ENCODE results near the gene SLC43A2. TPM values are rescaled to one million over a fixed set of nuclear protein-coding genes. Genes with fewer than 3 reads are reported as not detected.
A peak's percentile ranks its signal among the peaks of the same experiment; 100 is the strongest.

SLC43A2 gene
- total and polyA plus RNA-seq, 2 donors (not counting 3 experiments of a cell fraction or from before 2014, with no cell fraction given): 41.7 to 52.0 TPM

DNA sequence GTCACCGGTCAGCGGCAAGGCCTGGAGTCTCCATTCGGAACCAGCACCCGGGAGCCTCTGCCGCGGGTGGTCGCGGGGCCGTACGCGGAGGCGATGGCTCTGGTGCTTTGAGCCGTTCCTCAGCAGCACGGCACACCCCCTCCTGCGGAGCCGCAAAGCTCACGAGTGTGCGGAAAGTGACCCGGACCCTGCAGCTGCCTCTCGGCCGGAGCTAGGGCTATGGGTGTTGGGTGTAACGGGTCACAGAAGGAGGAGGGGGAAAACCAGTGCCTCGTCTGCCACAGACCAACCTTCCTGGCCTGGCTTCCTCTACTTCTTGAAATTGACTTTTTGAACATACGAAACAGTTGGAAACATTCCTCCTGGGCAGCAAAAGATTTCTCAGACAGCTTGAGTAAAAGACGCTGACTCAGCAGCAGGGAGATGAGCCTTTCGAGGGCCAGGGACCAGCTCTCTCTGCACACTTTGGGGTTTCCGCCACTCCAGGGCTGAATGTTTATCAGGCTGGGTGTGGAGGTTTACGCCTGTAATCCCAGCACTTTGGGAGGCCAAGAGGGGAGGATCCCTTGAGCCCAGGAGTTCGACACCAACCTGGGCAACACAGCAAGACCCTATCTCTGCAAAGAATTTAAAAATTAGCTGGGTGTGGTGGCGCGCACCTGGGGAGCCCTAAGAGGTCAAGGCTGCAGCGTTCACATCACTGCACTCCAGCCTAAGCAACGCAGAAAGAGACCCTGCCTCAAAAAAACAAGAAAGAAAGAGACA, 39.6 kb downstream of the SLC43A2 start:
- Histone ChIP-seq H3K4me2 (ENCODE audit: insufficient read depth, low read length) (no peak overlapping the region), H3K9me1 (replicated peaks; ENCODE audit: control insufficient read depth, extremely low read depth, insufficient read depth, low read length) (no peaks in the 10 kb centered on the region), H4K20me1 (replicated peaks; ENCODE audit: control insufficient read depth, extremely low read depth, insufficient read depth, low read length) (no peaks in the 10 kb centered on the region), H3K79me2 (ENCODE audit: control insufficient read depth, insufficient read depth, low read length) (no peaks in the 10 kb centered on the region), H2AFZ (ENCODE audit: low read depth, low read length) (no peak overlapping the region), H3K27me3 (ENCODE audit: control insufficient read depth in 2 of 2, insufficient read depth in 2 of 2, low read length in 2 of 2) (no peaks in the 10 kb centered on the region), H3K9me3 (replicated peaks; ENCODE audit: control insufficient read depth, insufficient read depth, low read length) (no peaks in the 10 kb centered on the region), H3K9ac (replicated peaks; ENCODE audit: extremely low read depth, insufficient read depth, low read length) (no peak overlapping the region), H3K27ac (ENCODE audit: insufficient read depth, low read depth, low read length) (no peak overlapping the region), H3K4me1 (ENCODE audit: control insufficient read depth, extremely low read depth, insufficient read depth, low read length) (peaks cover 18% of the 10 kb centered on the region), H3K4me3 (replicated peaks in 1 of 3; ENCODE audit: insufficient read depth in 1 of 3, low read depth in 1 of 3, low read length in 3 of 3) (no peak overlapping the region), H3K36me3 (ENCODE audit: control insufficient read depth in 2 of 2, extremely low read depth in 1 of 2, insufficient read depth in 2 of 2, low read length in 2 of 2) (peaks cover 3 to 6% of the 10 kb centered on the region in 2 experiments)
- no peak for TF ChIP-seq GATA2 (IDR thresholded peaks at IDR 0.05; ENCODE audit: insufficient read depth, insufficient read length, low read depth, low read length)
- TF ChIP-seq, protein P1, sequence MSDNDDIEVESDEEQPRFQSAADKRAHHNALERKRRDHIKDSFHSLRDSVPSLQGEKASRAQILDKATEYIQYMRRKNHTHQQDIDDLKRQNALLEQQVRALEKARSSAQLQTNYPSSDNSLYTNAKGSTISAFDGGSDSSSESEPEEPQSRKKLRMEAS (IDR thresholded peaks at IDR 0.05; ENCODE audit: insufficient read depth, insufficient read length): no peak
- no peak for TF ChIP-seq POLR2A (IDR thresholded peaks at IDR 0.05; ENCODE audit: low read depth, low read length)
- TF ChIP-seq POLR2AphosphoS5 (IDR thresholded peaks at IDR 0.05; ENCODE audit: insufficient read depth, low read depth, low read length): no peak
- no peak for TF ChIP-seq EZH2 (IDR thresholded peaks at IDR 0.05; ENCODE audit: borderline replicate concordance, low read depth, low read length, severe bottlenecking)
- TF ChIP-seq FOS (IDR thresholded peaks at IDR 0.05; ENCODE audit: borderline replicate concordance, insufficient read depth, low read length): no peak
- TF ChIP-seq MYC (IDR thresholded peaks at IDR 0.05; ENCODE audit: low read depth, low read length): no peak
- TF ChIP-seq, protein P2, sequence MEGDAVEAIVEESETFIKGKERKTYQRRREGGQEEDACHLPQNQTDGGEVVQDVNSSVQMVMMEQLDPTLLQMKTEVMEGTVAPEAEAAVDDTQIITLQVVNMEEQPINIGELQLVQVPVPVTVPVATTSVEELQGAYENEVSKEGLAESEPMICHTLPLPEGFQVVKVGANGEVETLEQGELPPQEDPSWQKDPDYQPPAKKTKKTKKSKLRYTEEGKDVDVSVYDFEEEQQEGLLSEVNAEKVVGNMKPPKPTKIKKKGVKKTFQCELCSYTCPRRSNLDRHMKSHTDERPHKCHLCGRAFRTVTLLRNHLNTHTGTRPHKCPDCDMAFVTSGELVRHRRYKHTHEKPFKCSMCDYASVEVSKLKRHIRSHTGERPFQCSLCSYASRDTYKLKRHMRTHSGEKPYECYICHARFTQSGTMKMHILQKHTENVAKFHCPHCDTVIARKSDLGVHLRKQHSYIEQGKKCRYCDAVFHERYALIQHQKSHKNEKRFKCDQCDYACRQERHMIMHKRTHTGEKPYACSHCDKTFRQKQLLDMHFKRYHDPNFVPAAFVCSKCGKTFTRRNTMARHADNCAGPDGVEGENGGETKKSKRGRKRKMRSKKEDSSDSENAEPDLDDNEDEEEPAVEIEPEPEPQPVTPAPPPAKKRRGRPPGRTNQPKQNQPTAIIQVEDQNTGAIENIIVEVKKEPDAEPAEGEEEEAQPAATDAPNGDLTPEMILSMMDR (IDR thresholded peaks at IDR 0.05; ENCODE audit: extremely low read depth in 1 of 2, insufficient read depth in 1 of 2, low read depth in 1 of 2, low read length in 2 of 2): no peak
- no peak for TF ChIP-seq JUN (IDR thresholded peaks at IDR 0.05; ENCODE audit: borderline replicate concordance, insufficient read depth, insufficient read length, low read depth)
- DNase-seq (ENCODE audit: low read depth, low spot score): no peak
- dilution Hi-C loops (cut with MboI; ENCODE audit: extremely low pct_ligation_motif_present, low sequenced_read_pairs) (no loop called here), intact Hi-C loops (cut with micrococcal nuclease) (no loop called here)
- CTCF ChIA-PET: interaction anchor here (0.8 to 2.3 kb wide), 4 partner anchors 15 to 41 kb away, joined by 3 to 14 read pairs (median 4); no protein-coding TSS in a partner anchor
- FAIRE-seq: peak; percentile 59
- no TSS peak for BruUV-seq (replicated peaks)
- POLR2A ChIA-PET: no interaction called here

Measured in endothelial cell of umbilical vein (primary cell).